Activated CD8-positive, alpha-beta memory T cell treated with anti-CD3 and anti-CD28 coated beads for 4 hours (primary cell): ENCODE measurements around the gene EYS.
"Not testable (repeated sequence)": the region's sequence is repeated elsewhere in the genome, so short reads cannot be mapped to it uniquely, and the experiment has no call there.

ENCODE experiments used
- DNase-seq, 2 donors: peaks; one replicate each; pipeline ENCODE4 v3.0.0-alpha.2; 2020; ENCODE audit warnings: low read depth in 2 of 2

The EYS gene

DNA sequence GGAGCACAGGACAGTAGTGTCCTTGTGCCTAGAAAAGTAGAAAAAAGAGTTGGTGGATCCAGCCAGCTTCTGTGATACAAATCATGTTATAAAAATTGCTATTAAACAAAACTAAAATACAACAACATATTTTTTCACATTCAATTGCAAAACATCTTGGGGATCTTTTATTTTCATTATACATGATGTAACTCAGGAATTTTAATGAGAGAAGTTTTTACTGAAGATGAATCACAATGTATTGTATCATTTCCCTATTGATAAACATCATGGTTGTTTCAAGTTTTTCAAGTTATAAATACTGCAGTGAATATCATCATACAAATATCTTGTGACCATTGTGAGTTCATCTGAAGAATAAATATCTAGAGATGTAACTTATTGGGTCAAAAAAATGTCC lies 1463.4 kb downstream of the EYS start:
- no peak for DNase-seq

- DNase-seq: not testable (repeated sequence)
These were observed 1468.1 kb downstream of the EYS start for GRCh38 chr6:64238908-64239307.

DNA sequence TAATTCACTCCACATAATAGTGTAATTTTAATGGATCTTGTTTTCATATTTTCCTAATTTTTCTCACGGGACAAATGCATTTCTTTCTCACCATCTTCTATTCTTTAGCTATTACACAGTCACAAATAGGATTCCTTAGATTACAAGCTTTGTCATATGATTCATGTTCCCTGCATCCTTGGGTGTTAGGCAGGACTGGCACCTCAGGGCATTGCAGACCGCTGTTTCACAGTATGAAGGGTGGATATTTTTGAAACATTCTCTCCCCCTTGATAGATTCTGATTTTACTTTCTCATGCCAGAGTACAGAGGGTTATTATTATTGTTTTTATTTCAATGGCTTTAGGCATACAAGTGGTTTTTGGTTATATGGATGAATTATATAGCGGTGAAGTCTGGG lies 1469.0 kb downstream of the EYS start:
- DNase-seq: no peak

GRCh38 chr6:64233746-64234145 lies 1473.3 kb downstream of the EYS start:
- no peak for DNase-seq

DNA sequence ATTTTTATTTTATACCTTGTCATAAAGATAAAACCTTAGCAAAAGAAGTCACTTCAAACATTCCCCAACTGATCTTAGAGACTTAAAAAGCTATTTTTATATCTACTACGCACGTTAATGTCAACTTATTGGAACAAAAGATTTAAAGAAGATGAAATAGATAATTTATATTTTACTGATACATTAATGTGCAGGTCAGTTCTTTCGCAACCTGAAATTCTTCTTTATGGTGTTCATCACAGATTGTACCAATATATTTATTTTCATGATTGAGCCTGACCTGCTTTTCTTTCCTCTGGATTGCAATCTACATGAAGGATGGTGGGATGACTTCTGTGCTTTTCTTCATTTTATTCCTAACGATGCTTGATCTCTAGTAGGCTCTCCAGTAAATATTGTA lies 1475.1 kb downstream of the EYS start:
- DNase-seq: no peak

- DNase-seq: no peak
These were observed 1476.5 kb downstream of the EYS start for GRCh38 chr6:64230530-64230929.

DNA sequence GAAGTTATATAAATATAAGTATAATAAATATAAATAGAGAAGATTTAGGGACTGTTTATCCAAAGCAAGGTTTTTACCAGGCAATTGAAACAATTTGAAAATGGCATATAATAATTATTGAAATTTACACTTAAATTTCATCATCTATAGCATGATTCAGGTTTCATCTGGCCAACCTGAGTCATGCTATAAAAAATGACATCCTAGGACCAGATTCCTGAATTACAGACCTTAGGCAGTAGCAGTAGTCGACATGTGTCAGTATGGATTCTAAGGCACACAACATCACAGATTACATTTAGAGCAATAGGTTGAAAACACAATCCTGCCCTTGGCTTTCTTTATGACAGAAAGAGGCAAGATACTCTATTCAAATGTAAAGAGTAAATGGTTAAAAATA lies 1479.2 kb downstream of the EYS start:
- DNase-seq: no peak

DNA sequence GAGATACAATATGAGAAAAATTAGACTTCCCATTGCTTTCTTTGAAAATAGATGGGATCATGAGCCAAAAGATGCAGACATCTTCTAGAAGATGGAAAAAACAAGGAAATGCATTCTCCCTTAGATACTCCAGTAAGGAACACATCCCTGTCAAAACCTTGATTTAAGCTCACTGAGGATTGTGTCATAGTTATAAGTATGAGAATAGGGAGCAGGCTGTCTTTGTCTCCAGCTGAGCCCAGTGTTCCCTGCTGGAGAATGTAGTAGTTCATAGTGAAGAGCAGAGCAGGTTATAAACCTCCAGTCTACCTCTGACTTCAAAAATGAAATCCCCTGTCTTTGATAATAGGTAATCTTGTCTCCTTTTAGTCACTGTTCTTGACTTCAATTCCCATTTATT lies 1481.5 kb downstream of the EYS start:
- no peak for DNase-seq

DNA sequence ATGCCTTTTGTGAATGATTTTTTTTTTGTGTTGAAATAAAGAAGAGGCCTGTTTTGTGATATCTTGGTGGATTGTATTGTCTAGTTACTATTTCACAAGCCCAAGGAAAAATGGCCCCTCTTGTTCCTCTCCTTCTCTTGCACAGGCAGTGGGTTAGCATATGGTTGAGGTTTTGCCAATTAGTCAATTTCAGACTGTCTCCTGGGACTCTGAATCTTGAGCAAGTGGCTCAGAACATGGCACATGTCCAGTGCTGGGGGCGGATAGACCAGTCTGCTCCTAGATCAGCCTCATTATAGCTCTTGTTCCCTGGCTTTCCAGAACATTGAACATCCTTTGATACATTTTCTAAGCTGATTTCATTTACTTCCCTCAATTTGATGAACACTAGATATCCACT lies 1482.2 kb downstream of the EYS start:
- no peak for DNase-seq

GRCh38 chr6:64221776-64222175 lies 1485.2 kb downstream of the EYS start:
- no peak for DNase-seq

GRCh38 chr6:64220801-64221200 lies 1486.2 kb downstream of the EYS start:
- no peak for DNase-seq

- DNase-seq: no peak
These were observed 1489.1 kb downstream of the EYS start for GRCh38 chr6:64217721-64218620.

- DNase-seq: no peak
These were observed 1492.7 kb downstream of the EYS start for GRCh38 chr6:64214373-64214772.

- DNase-seq: no peak
These were observed 1493.3 kb downstream of the EYS start for GRCh38 chr6:64213697-64214096.

GRCh38 chr6:64197246-64197645 lies 1509.8 kb downstream of the EYS start:
- no peak for DNase-seq

- no peak for DNase-seq
These were observed 1520.4 kb downstream of the EYS start for GRCh38 chr6:64186592-64186991.

GRCh38 chr6:64185621-64186020 lies 1521.4 kb downstream of the EYS start:
- DNase-seq: no peak

GRCh38 chr6:64175296-64175695 lies 1531.7 kb downstream of the EYS start:
- DNase-seq: no peak

- no peak for DNase-seq
These were observed 1536.7 kb downstream of the EYS start for GRCh38 chr6:64170316-64170715.

- no peak for DNase-seq
These were observed 1546.5 kb downstream of the EYS start for GRCh38 chr6:64160486-64160885.

GRCh38 chr6:64155063-64155462 lies 1552.0 kb downstream of the EYS start:
- DNase-seq: no peak

- DNase-seq: no peak
These were observed 1560.2 kb downstream of the EYS start for GRCh38 chr6:64146876-64147275.

DNA sequence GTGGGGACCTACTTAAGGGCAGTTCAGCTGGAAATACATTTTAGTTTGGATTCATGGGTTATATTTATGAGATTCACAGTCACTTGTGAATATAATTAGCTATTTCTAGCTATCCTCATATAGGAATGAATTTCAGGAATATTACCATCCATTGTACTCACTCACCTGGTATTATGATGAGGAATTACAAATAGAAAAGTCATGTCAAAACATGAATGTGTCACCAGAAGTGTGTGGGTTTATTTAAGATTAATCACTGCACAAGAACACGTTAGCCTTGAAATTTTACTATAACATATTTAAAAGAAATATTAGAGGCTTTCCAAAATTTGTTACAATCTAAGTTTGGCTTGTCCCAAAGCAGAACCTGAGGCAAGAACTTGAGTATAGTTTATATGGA lies 1560.9 kb downstream of the EYS start:
- DNase-seq: no peak

- DNase-seq: no peak
These were observed 1561.4 kb downstream of the EYS start for GRCh38 chr6:64145658-64146057.
